ENCODE measurements around the gene SPSB1. TPM values are rescaled to one million over a fixed set of nuclear protein-coding genes. Genes with fewer than 3 reads are reported as not detected.

Gene SPSB1
- total RNA-seq, 6 experiments from 2014 or later, result 7.7 to 121 (median 37.0) TPM

GRCh38 chr1:9269078-9269501 is 23.6 kb upstream of the SPSB1 start:
- Histone ChIP-seq H3K4me1 (peaks cover 0 to 2% (median 0%) of the 10 kb centered on the region in 4 donors), H3K36me3 (peaks cover 10 to 59% (median 30%) of the 10 kb centered on the region in 4 donors), H3K9me3 (no peaks in the 10 kb centered on the region), H3K4me3 (no peak overlapping the region), H3K27ac (no peak overlapping the region), H3K27me3 (no peaks in the 10 kb centered on the region)
- peak in 1 of 3 donors; percentile 25 for DNase-seq
- TF ChIP-seq CTCF (IDR thresholded peaks at IDR 0.05) (no peak), POLR2A (IDR thresholded peaks at IDR 0.05) (no peak)
- intact Hi-C loops (cut with DNase I), result no loop called here
- 90% methylated on average over 5 of the region's 17 CpGs for WGBS (ENCODE audit: insufficient coverage, low coverage, low lambda C conversion rate, missing lambda C conversion rate)
- no peak for ATAC-seq

- ATAC-seq (no peak), DNase-seq (no peak)
- no peaks in the 10 kb centered on the region for H3K27me3 ChIP-seq
- no peaks in the 10 kb centered on the region for H3K4me1 ChIP-seq
- WGBS (ENCODE audit: insufficient coverage, low coverage, low lambda C conversion rate, missing lambda C conversion rate), result 79% methylated on average over 3 of the region's 12 CpGs
- H3K36me3 ChIP-seq, result peaks cover 5 to 53% (median 27%) of the 10 kb centered on the region in 4 donors
- TF ChIP-seq POLR2A (IDR thresholded peaks at IDR 0.05) (no peak), CTCF (IDR thresholded peaks at IDR 0.05) (no peak)
- intact Hi-C loops (cut with DNase I), result no loop called here
- H3K27ac ChIP-seq, result no peak overlapping the region
- no peaks in the 10 kb centered on the region for H3K9me3 ChIP-seq
- H3K4me3 ChIP-seq, result no peak overlapping the region
Measured at GRCh38 chr1:9269721-9270120, 23.0 kb upstream of the SPSB1 start.

- H3K9me3 ChIP-seq, result no peaks in the 10 kb centered on the region
- DNase-seq (peak in 1 of 3 donors; percentile 35), ATAC-seq (peak in 2 of 4 donors; percentile 2 to 8)
- 80% methylated on average over 1 of the region's 15 CpGs for WGBS (ENCODE audit: insufficient coverage, low coverage, low lambda C conversion rate, missing lambda C conversion rate)
- no peaks in the 10 kb centered on the region for H3K27me3 ChIP-seq
- no peak overlapping the region for H3K27ac ChIP-seq
- peaks cover 0 to 46% (median 22%) of the 10 kb centered on the region in 4 donors for H3K36me3 ChIP-seq
- TF ChIP-seq POLR2A (IDR thresholded peaks at IDR 0.05) (no peak), CTCF (IDR thresholded peaks at IDR 0.05) (no peak)
- no peak overlapping the region for H3K4me3 ChIP-seq
- intact Hi-C loops (cut with DNase I), result no loop called here
- H3K4me1 ChIP-seq, result no peaks in the 10 kb centered on the region
Measured at GRCh38 chr1:9270290-9270883, 22.3 kb upstream of the SPSB1 start.

GRCh38 chr1:9271283-9271682 is 21.4 kb upstream of the SPSB1 start:
- DNase-seq, result no peak
- 81% methylated on average over 11 of the region's 11 CpGs for whole genome bisulfite sequencing (ENCODE audit: insufficient coverage, low coverage, low lambda C conversion rate, missing lambda C conversion rate)
- no peak for ATAC-seq
- H3K27me3 ChIP-seq, result no peaks in the 10 kb centered on the region
- peaks cover 0 to 37% (median 15%) of the 10 kb centered on the region in 4 donors for H3K36me3 ChIP-seq
- TF ChIP-seq POLR2A (IDR thresholded peaks at IDR 0.05), result no peak
- TF ChIP-seq CTCF (IDR thresholded peaks at IDR 0.05), result no peak
- no peak overlapping the region for H3K27ac ChIP-seq
- H3K4me1 ChIP-seq, result no peaks in the 10 kb centered on the region
- no peak overlapping the region for H3K4me3 ChIP-seq
- intact Hi-C loops (cut with DNase I), result no loop called here
- no peaks in the 10 kb centered on the region for H3K9me3 ChIP-seq

Data from right lobe of liver (tissue), 6 donors.